BJ (cell line): ENCODE measurements around the gene HSPA4. TPM values are rescaled to one million over a fixed set of nuclear protein-coding genes. Genes with fewer than 3 reads are reported as not detected.
"Not testable (repeated sequence)": the region's sequence is repeated elsewhere in the genome, so short reads cannot be mapped to it uniquely, and the experiment has no call there.

ENCODE experiments used
- CTCF ChIA-PET: fragments of 350-600 bp; formaldehyde crosslinking; extraction: SDS; loops from one replicate; lab custom pipeline; 2021; ENCODE audit warnings: antibody characterized with exemption, inconsistent platforms; lab: Yijun Ruan, JAX
- POLR2A ChIA-PET: fragments of 300-600 bp; sonication (Branson Sonifier 250); formaldehyde crosslinking; extraction: SDS; loops from one replicate; lab custom pipeline; 2021; ENCODE audit warnings: antibody characterized with exemption; lab: Charles Lee
- DNase-seq: peaks from one replicate; pipeline ENCODE4 v3.0.0-alpha.2; 2011; ENCODE audit warnings: low read depth
- H3K27me3 ChIP-seq: 2 replicates; pipeline ENCODE4 v1.6.0; 2011; ENCODE audit warnings: low read length; ENCODE audit not compliant: control insufficient read depth, insufficient read depth
- H3K36me3 ChIP-seq: 2 replicates; pipeline ENCODE4 v1.5.1; 2011; ENCODE audit warnings: low read length; ENCODE audit not compliant: control insufficient read depth, insufficient read depth
- H3K4me3 ChIP-seq: 2 replicates; pipeline ENCODE4 v1.5.1; 2011; ENCODE audit warnings: low read depth, mild to moderate bottlenecking, control low read depth, low read length
- CTCF ChIP-seq: IDR thresholded peaks from 2 replicates; pipeline ENCODE4 v1.5.1; 2011; ENCODE audit warnings: low read depth, mild to moderate bottlenecking, control low read depth, inconsistent platforms, low read length, moderate library complexity; ENCODE audit not compliant: insufficient read depth
- polyA plus RNA-seq: library from polyadenylated mRNA; depleted of rRNA; stranded (reverse); fragments of >200 nt; gene quantifications from 2 replicates; pipeline ENCODE4 v1.2.3, GENCODE V29; 2011

The HSPA4 gene
- polyA plus RNA-seq, 1 experiment: 16.8 TPM

GRCh38 chr5:133032852-133033742 is 18.7 kb upstream of the HSPA4 start:
- TF ChIP-seq CTCF: no peak
- no peaks in the 10 kb centered on the region for H3K36me3 ChIP-seq
- no peak overlapping the region for H3K4me3 ChIP-seq
- POLR2A ChIA-PET: no interaction called here
- H3K27me3 ChIP-seq: no peaks in the 10 kb centered on the region
- CTCF ChIA-PET: interaction anchor here (0.7 kb wide), 2 partner anchors 15 to 160 kb away, joined by 3 to 4 read pairs; no protein-coding TSS in a partner anchor
- no peak for DNase-seq

- POLR2A ChIA-PET: no interaction called here
Observed at GRCh38 chr5:133034064-133034463, 17.7 kb upstream of the HSPA4 start.

DNA sequence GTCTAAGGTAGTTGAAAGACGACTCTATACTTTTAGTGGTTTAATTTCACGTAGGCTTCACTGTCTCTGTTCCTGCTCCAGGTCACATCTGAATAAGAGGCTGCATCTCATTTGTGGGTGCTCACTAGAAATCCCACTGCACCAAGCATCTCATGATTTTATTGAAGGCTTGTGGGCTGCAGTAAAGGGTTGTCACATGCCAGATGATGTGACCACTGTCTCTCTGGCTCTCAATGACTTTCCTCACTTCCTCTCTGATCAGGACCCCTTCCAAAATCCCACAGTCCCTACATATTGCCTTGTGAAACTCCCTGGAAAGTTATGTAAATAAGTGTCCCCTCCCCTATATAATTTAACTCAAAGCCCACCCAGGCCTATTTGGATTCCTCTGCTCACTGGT is 16.6 kb upstream of the HSPA4 start:
- Histone ChIP-seq H3K27me3 (no peaks in the 10 kb centered on the region), H3K4me3 (no peak overlapping the region), H3K36me3 (no peaks in the 10 kb centered on the region)
- DNase-seq: no peak
- no peak for TF ChIP-seq CTCF
- CTCF ChIA-PET: interaction anchor here (0.7 kb wide), 1 partner anchor 200 kb away, joined by 3 read pairs; no protein-coding TSS in a partner anchor
- POLR2A ChIA-PET: no interaction called here

More at GRCh38 chr5:133034064-133034463, 17.7 kb upstream of the HSPA4 start:
- DNase-seq: no peak
- Histone ChIP-seq H3K27me3 (no peaks in the 10 kb centered on the region), H3K36me3 (no peaks in the 10 kb centered on the region), H3K4me3 (no peak overlapping the region)
- no peak for TF ChIP-seq CTCF
- CTCF ChIA-PET: interaction anchor here (0.7 kb wide), 1 partner anchor 14 kb away, joined by 3 read pairs; no protein-coding TSS in a partner anchor

DNA sequence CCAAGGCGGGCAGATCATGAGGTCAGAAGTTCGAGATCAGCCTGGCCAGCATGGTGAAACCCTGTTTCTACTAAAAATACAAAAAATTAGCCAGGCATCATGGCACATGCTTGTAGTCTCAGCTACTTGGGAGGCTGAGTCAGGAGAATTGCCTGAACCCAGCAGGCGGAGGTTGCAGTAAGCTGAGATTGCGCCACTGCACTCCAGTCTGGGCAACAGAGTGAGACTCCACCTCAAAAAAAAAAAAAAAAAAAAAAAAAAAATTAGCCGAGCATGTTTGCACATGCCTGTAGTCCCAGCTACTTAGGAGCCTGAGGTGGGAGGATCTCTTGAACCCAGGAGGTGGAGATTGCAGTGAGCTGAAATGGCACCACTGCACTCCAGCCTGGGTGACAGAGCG is 15.1 kb upstream of the HSPA4 start:
- POLR2A ChIA-PET, DNase-seq, H3K36me3 ChIP-seq, H3K4me3 ChIP-seq, H3K27me3 ChIP-seq: not testable (repeated sequence)
- CTCF ChIA-PET: interaction anchor here (0.6 to 0.7 kb wide), 2 partner anchors 11 to 102 kb away, joined by 3 to 4 read pairs; partner anchors contain the start of gene ZCCHC10

DNA sequence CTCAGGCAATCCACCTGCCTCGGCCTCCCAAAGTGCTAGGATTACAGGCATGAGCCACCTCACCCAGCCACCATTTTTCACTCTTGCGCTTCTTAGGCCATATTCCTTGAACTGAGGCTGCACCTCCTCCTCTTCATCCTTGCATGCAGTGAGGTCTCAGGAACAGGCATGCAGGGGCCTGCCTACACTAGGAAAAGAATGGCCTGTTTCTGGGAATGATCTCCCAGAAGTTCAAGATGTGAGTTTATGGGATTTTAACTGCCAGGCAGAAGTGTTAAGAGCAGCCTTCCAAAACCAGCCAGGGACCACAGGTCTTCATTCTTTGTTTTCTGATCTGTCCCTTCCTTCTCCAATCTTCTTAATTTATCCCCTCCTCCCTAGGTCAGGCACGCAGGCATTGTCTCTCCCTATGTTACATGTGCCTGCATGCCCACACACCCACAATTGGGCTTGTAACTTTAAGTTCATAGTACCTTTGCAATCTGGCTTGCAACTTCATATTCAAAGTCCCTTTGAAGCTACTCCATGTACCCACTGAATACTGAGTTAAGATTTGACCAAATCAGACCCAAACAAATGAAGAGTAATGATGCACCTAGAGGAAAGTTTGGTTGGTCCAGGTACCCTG is 10.5 kb upstream of the HSPA4 start:
- DNase-seq: no peak
- ChIA-PET CTCF (no interaction called here), POLR2A (no interaction called here)
- no peak for TF ChIP-seq CTCF
- Histone ChIP-seq H3K36me3 (no peaks in the 10 kb centered on the region), H3K4me3 (no peak overlapping the region), H3K27me3 (no peaks in the 10 kb centered on the region)
